ENCODE measurements around the gene SCAMP4. TPM values are rescaled to one million over a fixed set of nuclear protein-coding genes. Genes with fewer than 3 reads are reported as not detected.

Gene SCAMP4
- total RNA-seq, 1 experiment from 2014 or later: 69.8 TPM

- intact Hi-C loops (cut with micrococcal nuclease; ENCODE audit: unreplicated experiment): no loop called here
- POLR2A ChIA-PET (ENCODE audit: unreplicated experiment): no interaction called here
- Histone ChIP-seq H3F3A (ENCODE audit: insufficient read depth, low read depth) (no peaks in the 10 kb centered on the region), H3K4me2 (no peak overlapping the region), H3K9me2 (ENCODE audit: insufficient read depth) (no peaks in the 10 kb centered on the region), H3K4me1 (replicated peaks; ENCODE audit: insufficient read depth) (peaks cover 9% of the 10 kb centered on the region), H3K27ac (no peak overlapping the region), H3K79me2 (ENCODE audit: low read depth) (no peaks in the 10 kb centered on the region), H3K4me3 (no peak overlapping the region), H3K9me3 (ENCODE audit: insufficient read depth, low read depth) (no peaks in the 10 kb centered on the region), H3K27me3 (ENCODE audit: insufficient read depth, low read depth) (no peaks in the 10 kb centered on the region), H3K36me3 (ENCODE audit: low read depth) (no peaks in the 10 kb centered on the region), H2AFZ (no peak overlapping the region), H4K20me1 (ENCODE audit: insufficient read depth) (no peaks in the 10 kb centered on the region)
- no TSS peak for BruUV-seq (replicated peaks)
- no peak for DNase-seq
- TF ChIP-seq CTCF (conservative IDR thresholded peaks at IDR 0.05) (no peak), EZH2 (IDR thresholded peaks at IDR 0.05; ENCODE audit: low read depth) (no peak)
- CTCF ChIA-PET: no interaction called here
Observed at GRCh38 chr19:1933942-1934341, 28.7 kb downstream of the SCAMP4 start.

- Histone ChIP-seq H2AFZ (no peak overlapping the region), H3K9me3 (ENCODE audit: insufficient read depth, low read depth) (no peaks in the 10 kb centered on the region), H3K79me2 (ENCODE audit: low read depth) (no peaks in the 10 kb centered on the region), H3K27ac (no peak overlapping the region), H3K4me3 (no peak overlapping the region), H3K4me2 (no peak overlapping the region), H4K20me1 (ENCODE audit: insufficient read depth) (no peaks in the 10 kb centered on the region), H3K9me2 (ENCODE audit: insufficient read depth) (no peaks in the 10 kb centered on the region), H3F3A (ENCODE audit: insufficient read depth, low read depth) (peaks cover 6% of the 10 kb centered on the region; the same call in 1 of the 2 replicates), H3K4me1 (replicated peaks; ENCODE audit: insufficient read depth) (peaks cover 15% of the 10 kb centered on the region), H3K36me3 (ENCODE audit: low read depth) (no peaks in the 10 kb centered on the region), H3K27me3 (ENCODE audit: insufficient read depth, low read depth) (no peaks in the 10 kb centered on the region)
- ChIA-PET POLR2A (ENCODE audit: unreplicated experiment) (no interaction called here), CTCF (no interaction called here)
- intact Hi-C loops (cut with micrococcal nuclease; ENCODE audit: unreplicated experiment): no loop called here
- no peak for TF ChIP-seq CTCF (conservative IDR thresholded peaks at IDR 0.05)
- no peak for TF ChIP-seq EZH2 (IDR thresholded peaks at IDR 0.05; ENCODE audit: low read depth)
- DNase-seq: peak in 1 of 2 experiments; percentile 44
- no TSS peak for BruUV-seq (replicated peaks)
Observed at GRCh38 chr19:1935484-1936208, 30.4 kb downstream of the SCAMP4 start.

- no peaks in the 10 kb centered on the region for H3K9me2 ChIP-seq (ENCODE audit: insufficient read depth)
- no peaks in the 10 kb centered on the region for H4K20me1 ChIP-seq (ENCODE audit: insufficient read depth)
- no peak overlapping the region for H2AFZ ChIP-seq
- no peaks in the 10 kb centered on the region for H3K36me3 ChIP-seq (ENCODE audit: low read depth)
- CTCF ChIA-PET: interaction anchor here (0.6 kb wide), 1 partner anchor 9 kb away, joined by 6 read pairs; no protein-coding TSS in a partner anchor
- no peaks in the 10 kb centered on the region for H3K9me3 ChIP-seq (ENCODE audit: insufficient read depth, low read depth)
- no peak overlapping the region for H3K27ac ChIP-seq
- peaks cover 15% of the 10 kb centered on the region for H3K4me1 ChIP-seq (replicated peaks; ENCODE audit: insufficient read depth)
- intact Hi-C loops (cut with micrococcal nuclease; ENCODE audit: unreplicated experiment): no loop called here
- no peak for DNase-seq
- no peak overlapping the region for H3K4me3 ChIP-seq
- no peaks in the 10 kb centered on the region for H3K27me3 ChIP-seq (ENCODE audit: insufficient read depth, low read depth)
- peaks cover 6% of the 10 kb centered on the region; the same call in 1 of the 2 replicates for H3F3A ChIP-seq (ENCODE audit: insufficient read depth, low read depth)
- no peak for TF ChIP-seq EZH2 (IDR thresholded peaks at IDR 0.05; ENCODE audit: low read depth)
- BruUV-seq (replicated peaks): no TSS peak
- peaks cover under 1% of the 10 kb centered on the region; the same call in 1 of the 2 replicates for H3K79me2 ChIP-seq (ENCODE audit: low read depth)
- no peak overlapping the region for H3K4me2 ChIP-seq
- POLR2A ChIA-PET (ENCODE audit: unreplicated experiment): no interaction called here
Observed at GRCh38 chr19:1936430-1936829, 31.2 kb downstream of the SCAMP4 start.
